AG08395 (cell line): ENCODE results near the gene NTNG1.

Experiments used
- DNase-seq: peaks from one replicate; pipeline ENCODE4 v3.0.0; 2012; ENCODE audit warnings: mixed read lengths, low spot score

The NTNG1 gene

DNA sequence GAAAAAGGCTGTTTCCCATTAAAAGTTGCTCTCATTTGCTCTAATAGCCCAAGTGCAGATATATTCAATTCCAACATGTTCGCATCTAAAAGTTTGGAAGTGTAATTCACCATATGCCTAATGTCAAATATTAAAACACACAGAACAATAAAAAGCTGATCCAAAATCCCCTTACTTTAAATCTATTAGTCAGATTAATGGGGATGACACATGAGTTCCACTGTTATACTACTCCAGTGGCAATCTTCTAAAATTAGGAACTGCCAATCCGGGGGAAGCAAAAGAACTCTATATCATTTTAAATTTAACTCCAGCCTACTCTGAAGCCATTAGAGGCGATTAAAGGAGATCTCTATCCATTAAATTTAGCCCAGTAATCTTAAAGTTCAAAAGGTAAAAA, 317.1 kb downstream of the NTNG1 start:
- DNase-seq: no peak

DNA sequence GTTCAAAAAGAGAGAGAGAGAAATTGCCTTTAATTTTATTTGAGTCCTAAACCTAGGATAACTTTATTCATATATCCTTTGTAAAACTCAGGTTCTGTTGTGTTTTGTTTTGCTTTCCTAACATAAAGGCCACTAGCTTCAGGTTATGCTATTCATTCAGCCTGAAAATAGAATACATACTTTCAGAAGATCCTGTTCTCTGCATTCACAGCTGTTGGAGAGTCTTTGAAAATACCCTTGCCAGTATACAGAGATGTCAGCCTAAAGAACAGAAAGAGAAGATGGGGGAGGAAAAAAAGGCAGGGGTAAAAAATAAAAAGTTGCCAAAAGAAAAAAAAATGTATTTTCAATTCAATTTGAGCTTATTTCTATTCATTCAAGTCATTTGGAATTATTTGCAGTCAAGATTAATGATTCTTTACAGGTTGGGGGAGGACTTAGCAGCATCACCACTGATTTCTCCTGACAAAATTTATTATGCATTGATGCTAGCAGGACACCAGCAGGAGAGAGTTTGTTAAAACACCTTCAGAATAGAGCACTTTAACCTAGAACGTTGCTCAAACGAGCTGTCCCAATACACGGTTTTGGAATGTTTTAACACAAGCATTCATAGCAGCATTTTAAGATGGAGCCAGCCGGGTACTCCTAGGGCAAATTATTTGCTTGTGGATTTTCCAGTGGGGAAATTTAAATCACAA, 318.5 kb downstream of the NTNG1 start:
- DNase-seq: no peak

- DNase-seq: no peak
Measured at GRCh38 chr1:107460035-107460434, 319.2 kb downstream of the NTNG1 start.

GRCh38 chr1:107464827-107465226, 324.0 kb downstream of the NTNG1 start:
- DNase-seq: no peak

- DNase-seq: no peak
Measured at GRCh38 chr1:107467286-107467685, 326.4 kb downstream of the NTNG1 start.

DNA sequence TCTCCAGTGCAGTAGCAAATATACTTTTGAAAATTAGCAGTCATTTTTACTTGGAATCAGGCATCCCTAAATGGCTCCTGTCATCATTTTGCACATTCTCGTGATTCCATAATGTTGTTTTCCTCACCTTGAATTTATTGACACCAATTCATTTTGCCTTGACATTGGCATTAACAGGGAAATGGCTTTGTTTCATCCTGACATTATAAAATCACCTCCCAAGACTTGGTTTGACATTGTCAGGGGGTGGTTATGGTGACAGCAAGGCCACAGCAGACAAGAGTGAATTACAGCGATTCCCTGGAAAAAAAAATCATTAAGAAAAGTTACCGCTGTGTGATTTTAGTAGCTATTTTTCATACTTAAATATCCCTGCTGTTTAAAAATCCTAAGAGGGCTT, 327.0 kb downstream of the NTNG1 start:
- DNase-seq: no peak

GRCh38 chr1:107473065-107473464, 332.2 kb downstream of the NTNG1 start:
- DNase-seq: no peak

GRCh38 chr1:107474877-107475612, 334.2 kb downstream of the NTNG1 start:
- no peak for DNase-seq

DNA sequence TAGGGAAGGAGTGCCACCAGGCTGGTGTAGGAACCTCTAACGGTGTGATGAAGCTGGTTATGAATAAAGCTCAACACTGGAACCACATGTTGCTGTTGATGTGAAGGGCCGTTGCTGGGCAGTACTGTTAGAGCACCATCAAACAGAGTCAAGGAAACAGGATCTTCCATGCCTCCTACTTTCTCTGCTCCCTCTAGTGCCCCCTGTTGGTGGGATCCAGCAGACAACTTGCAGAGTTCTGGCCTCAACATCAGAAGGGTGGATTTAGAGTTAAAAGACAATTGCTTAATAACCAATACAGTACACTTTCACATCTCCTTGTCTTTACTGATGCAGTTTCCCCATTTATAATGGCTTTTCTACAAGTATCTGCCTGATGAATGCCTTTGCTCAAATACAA, 336.4 kb downstream of the NTNG1 start:
- DNase-seq: no peak

GRCh38 chr1:107479865-107480350, 339.1 kb downstream of the NTNG1 start:
- DNase-seq: no peak

- peak; percentile 51 for DNase-seq
Measured at GRCh38 chr1:107480548-107481415, 339.9 kb downstream of the NTNG1 start.

DNA sequence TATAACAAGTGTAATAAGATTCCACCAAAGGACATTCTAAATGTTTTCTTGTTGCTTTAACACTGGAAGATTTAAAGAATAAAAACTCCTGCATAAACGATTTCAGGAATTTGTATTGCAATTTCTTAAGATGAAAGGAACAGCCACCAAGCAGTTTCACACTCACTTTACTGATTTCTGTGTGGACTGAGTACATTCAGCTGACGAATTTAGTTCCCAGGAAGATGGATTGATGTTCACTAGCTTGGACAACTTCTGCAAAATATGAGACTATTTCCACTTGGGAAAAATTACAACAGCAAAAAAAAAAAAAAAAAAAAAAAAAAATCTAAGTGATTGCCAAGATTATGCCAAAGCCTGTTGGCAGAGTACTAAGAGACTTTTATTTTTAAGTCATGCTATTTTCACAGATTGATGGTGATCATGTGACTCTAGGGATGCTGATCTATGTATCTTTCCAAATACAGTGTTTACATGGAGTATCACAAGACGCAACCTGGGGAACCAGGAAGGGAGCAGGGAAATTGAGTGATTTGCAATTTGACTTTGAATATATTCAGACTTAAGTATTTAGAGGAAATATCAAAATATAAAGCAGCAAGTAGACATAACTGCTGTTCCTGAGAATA, 341.0 kb downstream of the NTNG1 start:
- no peak for DNase-seq

DNA sequence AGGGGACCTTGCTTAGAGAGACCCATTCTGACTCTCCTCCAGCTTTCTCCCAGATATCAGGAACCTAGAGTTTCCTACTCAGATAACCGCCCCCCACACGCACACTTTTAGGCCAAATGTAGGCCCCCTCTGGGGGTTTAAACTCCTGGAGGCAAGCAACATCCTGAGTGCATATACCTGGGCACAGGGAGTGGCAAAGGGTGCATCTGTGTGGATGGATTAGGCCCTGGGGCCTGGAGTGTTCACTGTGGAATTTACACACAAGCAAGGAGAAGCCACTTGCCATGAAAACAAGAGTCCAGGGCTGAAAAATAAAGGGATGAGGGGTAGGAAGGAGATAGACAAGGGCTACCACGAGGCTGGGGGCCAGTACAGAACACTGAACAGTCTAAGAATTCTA, 343.1 kb downstream of the NTNG1 start:
- no peak for DNase-seq

DNA sequence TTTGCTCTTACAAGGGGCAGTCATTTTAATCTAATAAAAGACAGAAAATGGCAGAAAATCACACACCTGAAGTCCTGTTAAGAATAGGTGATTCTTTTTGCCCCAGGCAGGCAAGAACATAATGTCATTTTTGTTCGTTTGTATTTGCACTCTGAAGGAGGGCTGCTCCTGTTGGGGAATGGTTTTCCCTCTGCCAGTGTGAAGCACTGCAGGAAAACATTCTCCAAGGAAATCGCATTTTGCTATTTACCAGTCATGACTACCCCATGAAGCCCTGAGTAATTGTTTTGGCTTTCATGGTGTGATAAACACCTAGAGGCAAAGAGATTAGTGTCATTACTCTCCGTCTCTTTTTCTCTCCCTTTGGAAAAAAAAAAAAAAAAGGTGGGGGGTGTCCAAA, 345.5 kb downstream of the NTNG1 start:
- no peak for DNase-seq

DNA sequence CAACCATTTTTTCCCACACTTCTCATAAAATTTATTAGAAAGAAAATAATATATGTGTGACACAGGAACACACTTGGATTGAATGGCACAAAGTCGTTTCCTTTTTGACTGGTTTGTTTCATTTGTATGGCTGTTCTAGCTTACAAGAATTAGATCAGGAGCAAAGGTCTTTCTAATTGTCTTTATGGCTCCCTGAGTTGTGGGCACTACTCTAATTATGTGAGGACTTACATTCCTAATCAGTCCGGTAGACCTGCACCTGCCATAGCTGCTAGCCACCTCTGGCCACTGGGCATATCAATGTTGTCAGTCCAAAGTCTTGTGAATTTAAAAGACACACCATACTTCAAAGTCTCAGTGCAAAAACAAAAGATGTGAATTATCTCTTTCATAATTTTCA, 346.7 kb downstream of the NTNG1 start:
- DNase-seq: no peak

DNA sequence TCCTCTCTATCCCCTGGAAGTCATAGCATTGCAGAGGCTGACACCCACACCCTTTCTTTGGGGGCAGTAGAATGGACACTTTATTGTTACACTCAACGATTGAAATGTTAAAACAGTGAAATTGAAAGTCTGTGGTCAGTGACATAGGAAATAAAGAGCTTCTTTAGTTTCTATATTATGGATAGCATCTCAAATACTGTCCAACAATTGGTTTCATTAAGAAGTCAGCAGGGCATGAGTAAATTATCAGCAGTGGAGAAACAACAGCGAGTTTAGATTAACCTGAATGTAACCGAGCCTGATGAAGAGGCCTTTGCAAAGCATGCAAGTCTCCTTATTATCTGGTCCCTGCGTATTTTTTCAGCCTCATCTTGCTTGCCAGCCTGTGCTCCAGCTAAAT, 350.7 kb downstream of the NTNG1 start:
- DNase-seq: no peak

DNA sequence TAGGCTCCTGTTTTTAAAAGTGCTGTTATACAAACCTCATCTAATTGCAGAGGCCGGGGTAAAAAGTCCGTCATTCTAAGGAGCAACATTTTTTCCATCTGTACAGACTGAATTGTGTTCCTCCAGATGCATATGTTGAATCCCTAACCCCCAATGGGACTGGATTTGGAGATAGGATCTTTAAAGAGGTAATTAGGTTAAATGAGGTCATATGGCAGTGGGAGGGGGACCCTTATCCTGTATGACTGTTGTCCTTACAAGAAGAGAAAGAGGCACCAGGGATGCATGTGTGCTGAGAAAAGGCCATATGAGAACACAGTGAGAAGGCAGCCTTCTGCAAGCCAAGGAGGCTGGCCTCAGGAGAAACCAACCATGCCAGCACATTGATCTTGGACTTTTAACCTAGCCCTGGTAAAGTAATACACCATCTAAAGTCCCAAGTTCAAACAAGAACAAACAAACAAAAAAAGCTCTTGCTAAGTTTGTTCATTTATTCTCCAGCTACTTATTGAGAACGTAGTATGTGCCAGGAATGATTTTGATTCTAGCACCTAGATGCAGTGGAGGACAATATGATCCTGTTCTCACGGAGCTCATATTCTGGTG, 352.4 kb downstream of the NTNG1 start:
- DNase-seq: no peak

DNA sequence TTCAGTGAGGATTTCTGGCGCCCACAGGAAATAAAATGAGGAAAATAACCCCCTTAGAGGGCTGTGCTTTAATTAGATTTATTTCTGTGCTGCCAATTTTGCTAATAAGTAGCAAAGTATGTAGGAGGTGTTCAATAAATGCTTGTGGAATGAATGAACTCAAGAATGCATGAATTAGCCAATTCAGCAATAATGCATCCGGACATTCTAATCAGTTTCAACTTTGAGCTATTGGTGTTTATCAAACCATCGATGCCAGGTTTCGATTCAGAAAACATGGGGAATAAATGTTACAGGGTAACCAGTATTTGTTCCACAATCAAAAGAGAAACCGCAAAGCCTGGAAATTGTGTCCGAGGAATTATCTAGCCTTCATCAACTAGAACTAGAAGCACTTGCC, 353.2 kb downstream of the NTNG1 start:
- no peak for DNase-seq

GRCh38 chr1:107496002-107496401, 355.2 kb downstream of the NTNG1 start:
- no peak for DNase-seq

GRCh38 chr1:107499139-107499744, 358.4 kb downstream of the NTNG1 start:
- DNase-seq: no peak

DNA sequence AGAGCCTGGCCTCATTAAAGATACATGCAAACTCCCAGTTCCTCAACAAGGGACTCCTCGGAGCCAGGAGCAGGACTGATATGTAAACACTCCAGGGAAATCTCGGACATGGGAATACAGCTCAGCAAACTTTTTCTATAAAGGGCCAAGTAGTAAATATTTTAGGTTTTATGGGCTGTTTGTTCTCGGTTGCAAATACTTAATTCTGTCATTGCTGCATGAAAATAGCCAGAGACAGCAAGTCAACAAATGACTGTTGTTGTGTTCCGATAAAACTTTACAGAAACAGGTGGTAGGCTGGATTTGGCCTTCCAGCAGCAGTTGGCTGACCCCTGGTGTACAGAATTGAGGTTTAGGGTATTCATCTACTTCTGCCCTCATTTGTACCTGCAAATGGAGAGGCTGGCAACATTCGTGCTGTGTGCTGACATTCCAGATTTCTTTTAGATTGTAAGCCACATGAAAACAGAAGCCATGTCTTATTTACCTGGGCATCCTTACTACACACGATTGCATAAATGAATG, 360.3 kb downstream of the NTNG1 start:
- no peak for DNase-seq
